T follicular helper cell (primary cell): ENCODE measurements around the gene L1CAM.
A peak's percentile ranks its signal among the peaks of the same experiment; 100 is the strongest.

Source experiments
- DNase-seq: peaks from one replicate; pipeline ENCODE4 v3.0.0-alpha.2; 2020; ENCODE audit warnings: low read depth
- total RNA-seq, 2 experiments: gene quantifications; one replicate each; lab custom pipeline; 2026; lab: John Stamatoyannopoulos, UW

The L1CAM gene
- total RNA-seq: 0.26 to 3.4 reads per million in 2 experiments

DNA sequence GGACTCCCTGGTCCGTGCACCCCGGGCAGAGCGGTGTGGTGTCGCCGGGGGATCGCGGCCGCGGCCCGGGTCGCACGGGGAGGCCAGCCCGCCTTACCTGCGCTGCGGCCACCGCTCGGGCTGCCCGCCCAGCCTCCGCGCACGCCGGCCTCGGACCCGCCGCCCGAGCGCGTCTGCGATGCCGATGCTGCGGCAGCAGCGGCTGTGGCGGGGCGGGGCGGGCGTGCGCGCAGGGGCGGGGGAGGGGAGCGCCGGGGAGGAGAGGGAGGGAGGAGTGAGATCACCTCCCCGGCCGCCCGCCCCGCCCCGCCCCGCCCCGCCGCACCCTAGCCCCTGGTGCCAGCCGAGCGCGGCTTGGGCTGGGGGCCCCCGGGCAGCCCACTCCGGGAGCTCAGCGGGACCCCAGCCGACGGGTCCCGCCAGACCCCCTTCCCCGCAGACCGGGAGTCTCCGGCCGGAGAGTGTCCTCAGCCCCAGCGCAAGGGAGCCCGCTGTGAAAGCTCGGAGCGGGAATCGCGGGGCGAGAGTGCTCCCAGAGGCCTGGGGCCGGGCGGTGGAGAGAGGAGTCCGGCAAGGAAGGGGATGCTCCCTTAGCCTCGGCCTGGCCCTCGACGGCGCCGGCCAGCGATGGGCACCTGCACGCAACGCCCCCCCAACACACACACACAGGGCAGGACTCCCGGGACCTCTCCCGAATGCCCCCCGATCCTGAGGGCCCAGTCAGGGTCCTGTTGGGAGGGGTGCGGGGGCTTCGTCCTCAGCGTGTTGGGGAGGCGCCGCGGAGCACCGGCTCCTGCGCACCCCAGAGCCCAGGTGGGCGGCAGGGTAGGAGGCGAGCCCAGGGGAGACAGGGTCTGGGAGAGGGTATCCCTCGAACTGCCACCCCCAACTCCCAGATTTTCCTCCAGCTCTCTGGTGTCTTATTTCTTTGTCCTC lies at the start of gene L1CAM:
TSS of gene L1CAM (minus strand) at position 206 of the 936 bp plus-strand sequence. CDS start 10,337 bp downstream, outside the sequence.
- no peak for DNase-seq

DNA sequence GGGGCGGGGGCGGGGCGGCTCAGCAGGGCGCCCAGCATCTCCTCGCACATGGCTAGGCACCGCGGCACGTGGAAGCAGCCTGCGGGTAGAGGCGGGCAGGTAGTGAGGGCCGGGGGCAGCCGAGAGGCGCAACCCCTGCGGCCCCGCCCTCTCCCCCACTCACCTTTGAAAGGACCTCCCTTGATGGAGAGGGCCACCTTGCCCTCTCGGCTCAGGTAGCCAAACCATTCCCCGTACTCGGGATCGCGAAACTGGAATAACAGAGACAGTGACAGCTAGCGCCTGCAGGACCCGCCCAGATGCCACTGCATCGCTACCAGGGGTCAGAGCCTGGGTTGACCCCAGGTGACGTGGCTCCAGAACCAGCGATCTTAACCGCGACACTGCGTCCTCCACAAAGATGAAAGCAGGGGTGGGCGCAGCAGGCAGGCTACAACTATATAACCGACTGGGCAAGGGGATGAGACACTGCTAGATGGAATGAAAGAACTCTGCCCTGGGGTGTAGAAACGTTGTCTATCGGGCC lies 49.4 kb upstream of the L1CAM start:
- no peak for DNase-seq

GRCh38 chrX:153934762-153935325 lies 48.9 kb upstream of the L1CAM start, which contains the start of gene NAA10:
Gene NAA10 (minus strand): TSS chrX:153935037. CDS start chrX:153934904, 133 bp downstream.
- peak; percentile 30 for DNase-seq

DNA sequence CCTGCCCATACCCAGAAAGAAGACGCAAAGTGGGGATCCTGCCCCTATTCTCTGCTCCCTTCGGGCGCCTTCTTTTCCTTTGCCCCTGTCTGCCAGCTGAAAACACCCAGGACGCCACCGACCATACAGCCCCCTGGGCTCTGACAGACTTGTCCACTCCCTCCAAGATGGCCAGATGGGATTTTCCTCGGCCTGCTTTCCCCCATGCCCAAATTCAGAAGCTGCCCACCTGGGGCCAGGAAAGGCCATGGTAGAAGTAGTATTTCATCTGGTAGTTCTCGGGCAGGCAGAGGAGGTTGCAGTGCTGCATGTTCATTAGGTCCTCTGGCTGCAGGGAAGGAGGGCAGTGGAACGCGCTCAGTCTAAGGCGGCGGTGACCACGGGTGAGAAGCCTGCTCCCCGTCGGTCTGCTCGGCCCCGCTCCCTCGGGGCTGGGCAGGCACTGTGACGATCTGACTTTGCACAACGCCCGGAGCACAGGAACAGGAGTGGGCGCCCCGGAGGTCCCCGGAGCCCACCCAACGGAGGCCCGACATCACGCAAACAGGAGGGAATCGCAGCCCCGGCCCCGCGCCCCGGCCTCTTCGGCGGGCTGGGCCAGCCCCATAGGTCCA lies 48.3 kb upstream of the L1CAM start:
- no peak for DNase-seq

DNA sequence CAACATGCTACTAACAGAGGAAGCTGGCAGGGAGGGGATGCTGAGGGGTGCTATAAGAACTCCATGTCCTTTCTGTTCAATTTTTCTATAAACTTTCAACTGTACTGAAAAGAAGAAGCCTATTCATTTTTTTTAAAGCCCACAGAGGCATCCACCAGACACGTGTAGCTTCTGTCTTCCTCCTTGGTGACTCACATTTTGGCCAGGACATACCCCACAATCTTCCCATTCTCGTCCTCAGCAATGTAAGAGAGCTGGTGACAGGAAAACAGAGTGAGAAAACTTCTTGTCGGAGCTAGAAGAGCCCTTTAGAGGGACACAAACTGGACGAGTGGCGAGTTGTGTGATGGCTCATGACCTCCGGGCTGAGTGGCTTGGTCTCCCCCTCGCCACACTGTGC lies 47.8 kb upstream of the L1CAM start:
- DNase-seq: no peak

- DNase-seq: no peak
Observed at GRCh38 chrX:153932220-153932915, 46.4 kb upstream of the L1CAM start.

DNA sequence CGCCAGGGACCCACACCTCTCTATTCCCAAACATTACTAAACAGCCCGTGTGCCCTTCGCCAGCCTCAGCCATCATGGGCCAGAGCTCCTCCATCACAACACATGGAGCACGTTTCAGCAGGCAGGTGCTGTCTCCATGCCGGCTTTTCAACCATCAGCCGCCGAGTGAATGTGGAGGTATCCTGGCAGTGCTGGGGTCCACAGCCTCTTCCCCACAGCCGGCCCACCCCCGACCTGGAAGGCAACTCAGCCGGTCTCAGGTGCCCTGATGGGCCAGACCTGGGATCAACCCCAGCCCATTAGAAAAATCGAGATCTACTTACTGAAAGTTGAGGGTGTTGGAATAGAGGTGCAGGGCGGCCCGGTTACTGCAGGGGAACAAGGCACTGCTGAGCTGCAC lies 45.8 kb upstream of the L1CAM start:
- DNase-seq: no peak

- DNase-seq: no peak
Observed at GRCh38 chrX:153931151-153931550, 45.2 kb upstream of the L1CAM start.

DNA sequence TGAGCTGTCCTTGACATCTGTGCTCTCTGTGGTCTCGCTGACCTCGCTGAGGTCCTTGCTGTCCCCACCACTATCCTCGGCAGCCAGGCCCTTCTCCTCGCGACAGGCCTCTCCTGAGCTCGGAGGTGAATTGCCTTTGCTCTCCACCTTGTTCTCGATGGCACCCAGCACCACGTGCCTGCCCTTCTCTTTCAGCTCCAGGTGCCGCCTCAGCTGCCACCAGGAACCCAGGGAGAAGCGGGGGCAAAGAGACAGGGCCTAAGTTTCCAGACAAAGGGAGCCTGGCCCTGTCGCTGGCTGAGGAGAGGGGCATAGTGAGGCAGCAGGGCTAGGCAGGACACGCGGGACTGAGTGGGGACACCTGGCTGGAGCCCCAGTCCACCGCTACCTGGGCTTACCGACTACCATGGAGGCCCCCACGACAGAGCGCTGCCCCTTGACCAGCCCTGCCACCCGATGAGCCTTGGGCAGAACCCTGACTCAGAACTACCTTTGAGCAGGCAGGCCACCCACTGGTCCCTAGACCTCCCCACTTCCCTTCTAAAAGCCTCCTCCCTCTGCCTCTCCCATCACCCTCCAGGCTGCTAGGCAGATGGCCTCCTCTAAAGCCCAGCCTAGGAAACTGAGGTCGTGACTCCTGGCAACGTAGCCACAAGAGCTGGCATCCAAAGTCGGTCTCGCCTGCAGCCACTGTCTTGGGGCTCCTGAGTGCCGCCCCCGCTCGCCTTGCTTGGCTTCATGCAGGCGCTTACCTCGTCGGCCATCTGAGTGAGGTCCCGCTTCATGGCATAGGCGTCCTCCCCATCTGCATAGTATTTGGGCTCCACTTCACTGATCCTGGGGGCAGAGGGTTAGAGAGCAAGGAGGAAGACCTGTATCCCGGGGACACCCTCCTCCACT lies 44.3 kb upstream of the L1CAM start:
- DNase-seq: no peak

GRCh38 chrX:153929576-153929975 lies 43.6 kb upstream of the L1CAM start:
- DNase-seq: no peak

- no peak for DNase-seq
Observed at GRCh38 chrX:153928846-153929245, 42.9 kb upstream of the L1CAM start.

DNA sequence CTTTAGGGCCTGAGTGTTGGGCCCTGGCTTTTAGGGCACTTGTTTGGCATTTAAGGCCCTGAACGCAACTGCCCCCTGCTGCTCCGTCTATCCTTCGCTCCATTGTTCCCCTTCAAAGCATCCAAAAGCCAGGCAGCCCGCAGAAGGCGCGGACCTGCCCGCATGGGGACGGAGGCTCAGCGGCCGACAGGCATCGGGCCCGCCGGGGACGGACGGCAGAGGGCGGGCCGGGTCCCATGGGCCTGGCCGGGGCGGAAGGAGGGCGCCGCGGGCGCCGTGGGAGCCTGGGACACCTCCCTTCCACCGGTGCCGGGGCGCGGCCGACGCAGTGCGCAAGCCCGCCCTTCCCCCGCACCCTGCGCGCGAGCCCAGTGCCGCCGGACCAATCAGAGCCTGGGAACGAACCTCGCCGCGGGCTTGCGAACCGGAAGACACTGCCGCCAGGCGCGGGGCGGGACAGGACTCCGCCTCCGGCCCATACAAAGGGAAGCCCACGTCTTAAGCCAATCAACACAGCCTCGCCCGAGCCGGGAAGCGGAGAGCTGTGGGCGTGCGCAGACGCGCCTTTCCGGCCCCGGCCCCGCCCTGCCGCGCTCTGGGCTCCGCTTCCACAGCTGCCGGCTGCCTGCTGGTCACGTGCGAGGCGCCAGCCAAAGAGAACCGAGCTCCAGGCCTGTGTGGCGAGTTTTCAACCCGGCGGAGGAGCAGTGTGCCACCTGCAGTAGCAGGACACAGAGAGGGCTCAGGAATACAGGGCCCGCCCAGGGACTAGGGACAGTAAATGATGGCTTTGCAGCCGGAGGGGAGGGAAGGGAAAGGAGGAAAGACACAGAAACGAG lies 42.2 kb upstream of the L1CAM start:
- DNase-seq: peak; percentile 92

DNA sequence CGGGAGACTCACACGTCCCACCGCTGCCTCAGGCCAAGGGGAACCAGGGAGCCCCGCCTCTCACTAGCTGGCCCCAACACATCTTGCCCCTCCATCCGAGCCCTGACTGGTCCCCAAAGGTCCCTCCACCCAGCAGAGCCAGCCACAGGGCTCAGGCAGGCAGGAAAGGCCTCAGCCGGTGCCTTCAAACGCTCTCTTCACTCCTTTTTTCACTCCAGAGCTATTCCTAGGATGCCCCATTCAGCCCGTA lies 41.6 kb upstream of the L1CAM start:
- no peak for DNase-seq

DNA sequence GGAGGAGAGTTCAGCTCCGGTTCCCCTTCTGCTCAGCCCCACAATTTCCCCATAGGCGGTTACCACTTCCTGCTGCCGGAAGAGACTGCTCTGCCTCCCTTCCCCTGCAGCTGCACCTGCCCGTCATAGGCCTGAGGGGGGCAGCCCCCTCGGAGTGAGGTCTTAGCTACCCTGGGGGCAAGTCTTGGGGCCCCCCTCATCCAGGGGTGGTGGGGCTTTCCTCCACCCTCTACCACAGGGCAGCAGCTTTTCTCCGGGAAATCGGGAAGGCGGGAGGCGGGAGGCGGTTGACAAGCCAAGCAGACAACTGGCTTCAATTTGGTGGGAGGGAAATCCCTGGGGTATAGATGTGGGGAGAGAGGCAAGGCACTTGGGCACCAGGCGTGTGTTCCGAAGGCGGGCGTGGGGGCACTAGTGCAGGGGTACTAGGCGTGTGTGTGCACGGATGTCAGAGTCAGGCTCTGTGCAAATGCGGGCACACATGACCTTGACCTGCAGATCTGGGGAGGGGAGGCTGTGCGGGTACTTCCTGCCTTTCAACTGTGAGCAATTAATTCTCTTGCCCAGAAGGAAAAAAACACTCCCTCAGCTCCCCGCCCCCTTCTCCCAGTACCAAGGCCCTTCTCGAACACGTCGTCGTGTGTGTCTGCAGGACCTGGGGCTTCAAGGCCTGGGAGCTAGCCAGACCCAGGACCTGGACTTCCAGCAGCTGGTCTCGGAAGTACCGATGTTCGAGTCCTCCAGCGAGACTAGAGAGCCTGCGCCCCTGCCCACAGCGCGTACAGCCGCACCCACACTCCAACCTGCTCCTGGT lies 41.1 kb upstream of the L1CAM start:
- peak; percentile 77 for DNase-seq

DNA sequence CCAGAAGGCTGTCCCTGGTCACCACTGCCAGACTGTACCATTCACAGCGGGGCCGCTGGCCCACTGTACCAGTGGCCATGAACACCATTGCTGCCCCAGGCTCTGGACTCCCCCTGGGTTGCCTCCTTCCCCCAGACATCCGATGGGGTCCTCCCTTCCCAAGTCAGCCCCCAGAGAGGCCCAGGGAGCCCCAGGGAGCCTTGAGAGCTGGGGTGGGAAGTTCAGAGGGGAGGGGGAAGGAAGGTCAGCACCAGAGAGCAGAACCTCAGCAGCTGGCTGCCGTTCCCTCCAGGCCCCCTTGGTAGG lies 40.5 kb upstream of the L1CAM start:
- DNase-seq: no peak

- DNase-seq: peak; percentile 14
Observed at GRCh38 chrX:153925739-153926551, 40.0 kb upstream of the L1CAM start, which contains the start of gene ARHGAP4. Gene ARHGAP4 (minus strand): TSS chrX:153926264. CDS start chrX:153926202, 62 bp downstream.

DNA sequence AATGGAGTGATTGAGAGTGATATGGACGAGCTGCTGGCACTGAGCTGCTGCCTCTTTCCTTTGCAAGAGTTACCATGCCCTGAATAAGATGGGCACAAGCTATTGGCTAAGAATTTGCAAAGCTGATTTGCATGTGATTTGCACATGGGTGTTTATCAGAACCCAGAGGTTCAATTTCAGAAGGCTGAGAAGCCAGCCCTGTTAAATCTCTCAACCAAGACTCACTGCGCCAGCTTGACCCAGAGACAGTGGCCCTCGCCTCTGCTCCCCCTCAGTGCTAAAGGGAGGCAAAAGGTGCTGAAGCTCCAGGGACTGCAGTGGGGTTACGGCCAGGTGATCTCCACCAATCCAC lies 39.4 kb upstream of the L1CAM start:
- no peak for DNase-seq

DNA sequence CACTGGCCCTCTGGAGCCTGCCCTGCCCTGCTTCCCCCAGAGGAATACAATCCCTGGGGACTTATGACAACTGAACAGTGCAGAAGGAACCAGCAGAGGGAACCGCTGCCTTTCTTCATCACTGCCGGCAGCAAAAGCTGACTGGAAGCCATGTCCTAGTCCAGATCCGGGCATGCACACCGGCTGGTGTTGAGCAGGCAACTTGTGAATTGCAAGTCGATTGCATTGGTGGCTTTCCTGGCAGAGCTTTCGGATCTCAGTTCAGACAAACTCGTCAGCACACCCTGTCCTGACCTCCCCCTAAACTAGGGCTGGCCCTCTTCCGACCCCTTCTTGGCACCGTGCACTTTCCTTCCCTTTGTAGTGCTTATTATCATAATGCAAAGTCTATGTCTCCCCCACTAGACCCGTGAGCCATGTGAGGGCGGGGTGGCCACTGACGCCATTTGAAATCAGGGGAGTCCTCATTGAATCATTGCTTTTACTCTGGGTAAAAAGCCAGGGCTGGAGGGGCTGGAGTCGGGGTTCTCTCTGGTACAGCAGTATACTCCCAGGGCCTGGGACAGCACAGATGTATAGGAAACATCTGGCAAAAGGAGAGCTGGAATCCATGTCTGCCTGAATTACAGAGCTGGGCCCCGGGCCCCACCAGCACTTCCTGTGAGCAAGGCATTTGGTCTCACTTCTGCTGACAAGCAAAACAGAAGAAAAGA lies 38.3 kb upstream of the L1CAM start:
- peak; percentile 32 for DNase-seq
